Dendritic cell treated with granulocyte-macrophage colony-stimulating factor and Interleukin-4, amounts not matched to agents 40 ng/mL and 50 ng/mL, for 4 days (primary cell): Measurements from ENCODE around the gene KCNMB3.
"Not testable (repeated sequence)": the region's sequence is repeated elsewhere in the genome, so short reads cannot be mapped to it uniquely, and the experiment has no call there.

ENCODE experiments used
- H3K27ac Mint-ChIP-seq: one replicate; pipeline ENCODE4 v1.8.0; 2022; ENCODE audit warnings: mild to moderate bottlenecking, mixed read lengths
- H3K27me3 Mint-ChIP-seq: one replicate; pipeline ENCODE4 v1.8.0; 2022; ENCODE audit warnings: mild to moderate bottlenecking, mixed read lengths
- H3K36me3 Mint-ChIP-seq: one replicate; pipeline ENCODE4 v1.8.0; 2022; ENCODE audit warnings: low read depth, mixed read lengths
- H3K4me1 Mint-ChIP-seq: one replicate; pipeline ENCODE4 v1.8.0; 2022; ENCODE audit warnings: low read depth, mixed read lengths
- H3K4me3 Mint-ChIP-seq: one replicate; pipeline ENCODE4 v1.8.0; 2022; ENCODE audit warnings: mild to moderate bottlenecking, moderate library complexity, mixed read lengths
- H3K9me3 Mint-ChIP-seq: one replicate; pipeline ENCODE4 v1.8.0; 2022; ENCODE audit warnings: mixed read lengths
- intact Hi-C: fragments of 100-400 bp; cut with micrococcal nuclease; formaldehyde crosslinking; loops from one replicate; pipeline ENCODE4 v1.15.0; 2022

Gene KCNMB3

DNA sequence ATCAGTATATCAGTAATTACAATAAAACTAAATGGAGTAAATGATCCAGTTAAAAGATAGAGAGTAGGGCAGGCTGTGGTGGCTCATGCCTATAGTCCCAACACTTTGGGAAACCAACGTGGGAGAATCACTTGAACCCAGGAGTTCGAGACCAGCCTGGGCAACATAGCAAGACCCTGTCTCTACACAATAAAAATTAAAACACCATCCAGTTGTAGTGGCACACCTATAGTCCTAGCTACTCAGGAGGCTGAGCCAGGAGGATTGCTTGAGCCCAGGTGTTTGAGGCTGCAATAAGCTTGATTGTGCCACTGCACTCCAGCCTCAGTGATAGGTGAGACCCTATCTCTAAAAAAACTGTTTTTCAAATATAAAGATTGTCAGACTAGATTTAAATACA, 5.9 kb upstream of the KCNMB3 start:
- H3K4me1 Mint-ChIP-seq, result peaks cover 18% of the 10 kb centered on the region
- peaks cover 24% of the 10 kb centered on the region for H3K9me3 Mint-ChIP-seq
- intact Hi-C loops, result no loop called here
- peaks cover 7% of the 10 kb centered on the region for H3K36me3 Mint-ChIP-seq
- no peak overlapping the region for H3K4me3 Mint-ChIP-seq
- peaks cover 5% of the 10 kb centered on the region for H3K27me3 Mint-ChIP-seq
- H3K27ac Mint-ChIP-seq, result no peak overlapping the region

DNA sequence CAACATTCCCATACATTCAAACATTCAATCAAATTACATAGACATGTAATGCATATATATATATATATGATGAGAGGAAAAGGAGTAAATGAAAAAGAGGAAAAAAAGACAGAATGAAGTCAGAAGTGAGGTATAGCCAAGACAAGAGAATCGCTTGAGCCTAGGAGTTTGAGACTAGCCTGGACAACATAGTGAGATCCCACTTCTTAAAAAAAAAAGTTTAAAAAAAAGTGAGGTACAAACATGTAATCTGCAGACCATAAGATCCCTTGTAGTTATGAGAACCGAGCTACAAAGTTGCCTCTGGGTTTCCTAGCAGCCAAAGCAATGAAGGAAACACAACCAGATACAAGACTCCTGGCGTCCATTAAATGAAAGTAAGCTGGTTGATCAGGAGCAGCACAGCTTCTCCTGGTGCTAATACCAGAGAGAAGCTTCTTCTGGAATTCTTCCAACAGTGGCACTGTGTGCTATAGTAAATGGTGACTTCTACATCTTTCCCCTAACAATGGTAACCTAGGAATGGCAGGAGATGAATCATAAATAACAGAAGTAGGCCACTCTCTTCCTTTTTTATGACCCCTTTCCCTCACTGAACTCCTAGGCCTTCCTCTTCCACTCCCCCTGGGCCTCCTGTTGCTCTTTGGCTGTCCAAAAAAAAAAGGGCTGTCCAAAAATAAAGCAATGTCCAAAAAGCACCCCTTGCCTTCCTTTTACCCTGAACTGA, 3.5 kb downstream of the KCNMB3 start:
- Mint-ChIP-seq H3K4me1 (peaks cover 6% of the 10 kb centered on the region), H3K27ac (no peak overlapping the region), H3K4me3 (no peak overlapping the region), H3K36me3 (peaks cover 9% of the 10 kb centered on the region), H3K9me3 (no peaks in the 10 kb centered on the region), H3K27me3 (no peaks in the 10 kb centered on the region)
- intact Hi-C loops, result no loop called here

DNA sequence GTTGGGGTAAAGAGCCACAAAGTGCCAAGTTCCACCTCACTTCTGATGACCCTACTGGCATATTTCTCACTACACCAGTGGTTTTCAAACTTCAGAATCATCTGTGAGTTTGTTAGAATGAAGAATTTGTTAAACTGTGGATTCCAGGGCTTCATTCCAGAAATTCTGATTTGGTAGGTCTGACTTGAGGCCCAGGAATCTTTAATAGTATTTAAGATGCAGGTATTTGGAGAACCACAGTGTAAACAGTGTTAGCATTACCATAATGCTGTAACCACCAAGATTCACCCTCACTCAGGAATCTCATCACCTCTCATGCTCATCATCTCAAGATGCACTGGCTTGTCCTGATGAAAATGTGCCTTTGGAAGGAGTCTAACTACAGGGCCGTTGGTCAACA, 6.0 kb downstream of the KCNMB3 start:
- Mint-ChIP-seq H3K27me3 (no peaks in the 10 kb centered on the region), H3K36me3 (peaks cover 7% of the 10 kb centered on the region), H3K4me1 (peaks cover 6% of the 10 kb centered on the region), H3K9me3 (no peaks in the 10 kb centered on the region), H3K4me3 (no peak overlapping the region), H3K27ac (no peak overlapping the region)
- intact Hi-C loops, result no loop called here

DNA sequence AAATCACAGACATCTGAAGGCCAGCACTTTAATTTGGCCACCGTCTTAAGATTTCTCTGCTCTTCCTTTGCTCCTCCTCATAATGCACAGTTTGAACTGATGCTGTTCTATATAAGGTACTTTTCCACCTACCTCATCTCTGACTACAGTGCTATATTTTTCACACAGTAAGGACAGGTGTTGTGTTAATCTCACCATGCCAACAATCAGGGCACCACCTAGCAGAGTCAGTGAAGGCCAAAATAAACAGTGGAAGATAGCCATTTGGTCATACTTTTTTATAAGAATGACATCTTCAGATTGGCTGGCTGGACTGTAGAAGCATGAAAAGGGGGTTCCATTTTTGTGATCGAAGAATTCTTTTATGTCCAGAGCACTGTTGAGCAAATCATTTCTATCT, 8.1 kb downstream of the KCNMB3 start:
- H3K4me3 Mint-ChIP-seq, H3K4me1 Mint-ChIP-seq, H3K36me3 Mint-ChIP-seq, H3K27ac Mint-ChIP-seq, H3K9me3 Mint-ChIP-seq, H3K27me3 Mint-ChIP-seq, intact Hi-C loops: not testable (repeated sequence)

DNA sequence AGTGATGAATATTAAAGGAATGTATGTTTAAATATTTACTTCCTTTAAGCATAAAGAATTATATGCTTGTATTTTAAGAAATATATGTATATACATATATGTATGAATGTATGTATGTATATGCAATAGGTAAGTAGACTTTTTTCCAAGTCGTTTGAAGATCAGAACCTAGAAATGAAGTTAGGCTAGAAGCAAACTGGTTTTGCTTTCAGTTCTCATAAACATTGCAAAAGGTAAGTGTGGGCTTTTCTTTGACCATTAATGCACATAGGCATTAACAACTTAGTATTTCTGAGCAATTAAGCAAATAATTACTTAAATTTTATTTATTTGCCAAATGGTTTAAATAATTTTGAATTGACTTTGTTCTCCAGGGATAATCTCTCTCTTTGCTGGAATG, 10.6 kb downstream of the KCNMB3 start:
- H3K4me1 Mint-ChIP-seq, H3K36me3 Mint-ChIP-seq, intact Hi-C loops, H3K4me3 Mint-ChIP-seq, H3K9me3 Mint-ChIP-seq, H3K27me3 Mint-ChIP-seq, H3K27ac Mint-ChIP-seq: not testable (repeated sequence)

DNA sequence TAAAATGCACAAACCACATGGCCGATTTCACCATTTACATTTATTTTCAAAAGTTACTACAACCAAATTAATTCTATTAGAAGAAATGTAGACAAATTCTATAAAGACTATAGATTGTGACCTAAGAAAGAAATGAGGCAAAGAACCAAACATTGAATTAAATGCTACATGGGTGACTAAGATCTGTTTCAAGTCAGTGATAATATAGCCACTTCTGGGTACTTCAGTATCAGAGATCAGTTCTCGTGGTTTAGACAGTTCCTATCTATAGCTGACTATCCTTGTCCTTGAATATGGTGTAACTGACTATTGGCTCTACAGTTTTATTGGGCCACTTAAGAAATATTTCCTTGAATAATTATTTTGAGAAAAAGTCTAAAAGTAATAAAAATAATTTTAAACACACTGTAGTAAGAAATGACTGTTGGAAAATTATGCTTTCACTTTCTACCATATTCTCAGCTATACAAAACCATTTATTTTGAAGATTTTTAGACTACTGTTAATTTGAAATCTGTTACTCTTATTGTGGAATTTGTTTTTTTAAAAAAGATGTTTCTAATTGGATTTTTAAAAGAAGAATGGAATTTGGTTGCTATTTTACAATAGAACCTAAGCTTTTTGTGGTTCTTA, 14.1 kb downstream of the KCNMB3 start:
- no peak overlapping the region for H3K4me3 Mint-ChIP-seq
- no peaks in the 10 kb centered on the region for H3K27me3 Mint-ChIP-seq
- no peaks in the 10 kb centered on the region for H3K4me1 Mint-ChIP-seq
- peaks cover 32% of the 10 kb centered on the region for H3K36me3 Mint-ChIP-seq
- H3K9me3 Mint-ChIP-seq, result no peaks in the 10 kb centered on the region
- H3K27ac Mint-ChIP-seq, result no peak overlapping the region
- intact Hi-C loops, result loop anchor here (10.0 kb wide), 1 partner anchor 78 kb away; no protein-coding TSS in a partner anchor

DNA sequence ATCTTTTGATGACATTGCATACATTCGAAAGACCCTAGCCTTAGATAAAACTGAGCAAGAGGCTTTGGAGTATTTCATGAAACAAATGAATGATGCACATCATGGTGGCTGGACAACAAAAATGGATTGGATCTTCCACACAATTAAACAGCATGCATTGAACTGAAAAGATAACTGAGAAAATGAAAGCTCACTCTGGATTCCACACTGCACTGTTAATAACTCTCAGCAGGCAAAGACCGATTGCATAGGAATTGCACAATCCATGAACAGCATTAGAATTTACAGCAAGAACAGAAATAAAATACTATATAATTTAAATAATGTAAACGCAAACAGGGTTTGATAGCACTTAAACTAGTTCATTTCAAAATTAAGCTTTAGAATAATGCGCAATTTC, 16.7 kb downstream of the KCNMB3 start:
- no peak overlapping the region for H3K27ac Mint-ChIP-seq
- H3K9me3 Mint-ChIP-seq, result no peaks in the 10 kb centered on the region
- H3K27me3 Mint-ChIP-seq, result no peaks in the 10 kb centered on the region
- peaks cover 54% of the 10 kb centered on the region for H3K36me3 Mint-ChIP-seq
- H3K4me3 Mint-ChIP-seq, result no peak overlapping the region
- intact Hi-C loops, result loop anchor here (10.0 kb wide), 1 partner anchor 81 kb away; no protein-coding TSS in a partner anchor
- H3K4me1 Mint-ChIP-seq, result no peaks in the 10 kb centered on the region

DNA sequence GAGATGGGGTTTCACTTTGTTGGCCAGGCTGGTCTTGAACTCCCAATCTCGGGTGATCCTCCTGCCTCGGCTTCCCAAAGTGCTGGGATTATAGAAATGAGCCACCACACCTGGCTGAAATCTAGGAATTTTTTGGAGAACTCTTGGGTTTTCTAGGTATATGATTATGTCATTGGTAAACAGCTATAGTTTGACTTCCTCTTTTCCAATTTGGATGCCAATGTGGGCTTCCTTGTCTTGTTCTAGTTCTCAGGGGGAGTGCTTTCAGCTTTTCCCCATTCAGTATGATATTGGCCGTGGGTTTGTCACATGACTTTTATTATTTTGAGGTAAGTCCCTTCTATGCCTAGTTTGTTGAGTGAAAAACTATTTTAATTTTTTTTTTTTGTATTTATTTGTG, 17.9 kb downstream of the KCNMB3 start:
- H3K4me1 Mint-ChIP-seq, result no peaks in the 10 kb centered on the region
- no peak overlapping the region for H3K27ac Mint-ChIP-seq
- no peaks in the 10 kb centered on the region for H3K27me3 Mint-ChIP-seq
- H3K9me3 Mint-ChIP-seq, result no peaks in the 10 kb centered on the region
- intact Hi-C loops, result loop anchor here (10.0 kb wide), 1 partner anchor 82 kb away; no protein-coding TSS in a partner anchor
- no peak overlapping the region for H3K4me3 Mint-ChIP-seq
- H3K36me3 Mint-ChIP-seq, result peaks cover 54% of the 10 kb centered on the region

DNA sequence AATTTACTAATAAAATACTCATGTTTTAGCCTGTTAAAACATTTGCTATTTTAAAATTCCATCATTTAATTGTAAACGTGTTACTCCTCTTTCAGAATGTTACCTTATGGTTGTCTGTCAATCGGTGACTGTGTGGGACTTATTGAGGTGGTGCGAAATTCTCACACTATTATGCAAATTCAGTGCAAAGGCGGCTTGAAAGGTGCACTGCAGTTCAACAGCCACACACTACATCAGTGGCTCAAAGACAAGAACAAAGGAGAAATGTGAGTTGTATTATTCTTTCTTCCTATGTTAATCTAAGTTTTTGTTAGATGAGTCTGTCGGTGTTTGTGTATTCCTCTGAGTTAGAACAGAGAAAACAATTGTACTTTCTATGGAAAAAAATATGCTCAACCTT, 21.7 kb downstream of the KCNMB3 start:
- intact Hi-C loops, result no loop called here
- Mint-ChIP-seq H3K27ac (no peak overlapping the region), H3K4me1 (no peaks in the 10 kb centered on the region), H3K36me3 (peaks cover 60% of the 10 kb centered on the region), H3K4me3 (no peak overlapping the region), H3K27me3 (no peaks in the 10 kb centered on the region), H3K9me3 (no peaks in the 10 kb centered on the region)

DNA sequence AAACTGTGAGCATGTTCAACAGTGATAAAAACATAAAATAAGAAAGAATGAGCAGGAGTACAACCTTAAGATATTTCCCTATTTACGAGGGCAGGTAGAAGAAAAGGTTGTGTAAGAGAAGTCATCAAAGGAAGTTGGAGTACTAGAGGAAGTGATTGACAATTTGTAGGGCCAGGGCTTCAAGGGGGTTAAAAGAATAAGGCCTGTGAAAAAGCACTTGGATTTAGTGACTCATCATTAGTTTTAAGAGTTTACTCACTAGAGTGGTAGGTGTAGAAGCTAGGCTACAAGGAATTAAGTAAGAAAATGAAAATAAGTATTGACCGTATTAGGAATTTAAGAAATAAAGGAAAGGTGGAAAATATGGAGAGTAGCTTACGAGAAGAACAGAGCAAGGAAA, 23.6 kb downstream of the KCNMB3 start:
- Mint-ChIP-seq H3K36me3 (peaks cover 62% of the 10 kb centered on the region), H3K27me3 (no peaks in the 10 kb centered on the region), H3K9me3 (no peaks in the 10 kb centered on the region), H3K27ac (no peak overlapping the region), H3K4me1 (no peaks in the 10 kb centered on the region), H3K4me3 (no peak overlapping the region)
- intact Hi-C loops, result no loop called here

DNA sequence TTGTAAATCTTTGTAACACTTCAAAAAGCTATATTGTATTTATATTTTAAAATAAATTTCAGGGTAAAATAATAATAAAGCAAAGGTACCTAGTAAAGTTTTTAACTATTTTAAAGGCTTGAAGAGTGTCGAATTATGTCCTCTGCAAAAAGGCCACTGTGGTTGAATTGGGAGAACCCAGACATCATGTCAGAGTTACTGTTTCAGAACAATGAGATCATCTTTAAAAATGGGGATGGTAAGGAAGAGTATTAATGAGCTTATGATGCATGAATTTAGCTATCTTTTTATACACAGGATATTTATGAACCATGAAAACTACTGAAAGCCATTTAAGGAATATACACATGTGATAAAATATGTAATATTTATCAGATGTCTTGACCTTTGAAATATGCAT, 26.3 kb downstream of the KCNMB3 start:
- Mint-ChIP-seq H3K9me3 (no peaks in the 10 kb centered on the region), H3K36me3 (peaks cover 53% of the 10 kb centered on the region), H3K4me1 (no peaks in the 10 kb centered on the region), H3K27me3 (no peaks in the 10 kb centered on the region), H3K27ac (no peak overlapping the region), H3K4me3 (no peak overlapping the region)
- intact Hi-C loops, result no loop called here

DNA sequence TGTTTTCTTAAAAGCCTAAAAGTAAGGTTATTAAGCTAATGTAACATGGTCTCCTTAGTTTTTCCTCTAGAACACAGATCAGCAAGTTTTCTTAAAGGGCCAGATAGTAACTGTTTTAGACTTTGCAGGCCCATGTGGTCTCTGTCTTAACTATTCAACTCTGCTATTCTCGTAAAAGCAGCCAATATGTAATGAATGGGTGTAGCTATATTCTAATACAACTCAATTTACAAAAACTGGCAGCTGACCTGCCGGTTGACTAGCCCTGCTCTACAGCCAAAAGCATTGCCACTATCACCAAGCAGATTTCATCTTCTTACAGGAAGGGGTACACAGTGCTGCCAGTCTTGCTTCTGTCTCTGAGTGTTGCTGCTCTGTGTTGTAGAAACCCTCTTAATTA, 27.4 kb downstream of the KCNMB3 start:
- intact Hi-C loops, result no loop called here
- Mint-ChIP-seq H3K9me3 (no peaks in the 10 kb centered on the region), H3K27ac (no peak overlapping the region), H3K27me3 (no peaks in the 10 kb centered on the region), H3K4me3 (no peak overlapping the region), H3K36me3 (peaks cover 62% of the 10 kb centered on the region), H3K4me1 (no peaks in the 10 kb centered on the region)

DNA sequence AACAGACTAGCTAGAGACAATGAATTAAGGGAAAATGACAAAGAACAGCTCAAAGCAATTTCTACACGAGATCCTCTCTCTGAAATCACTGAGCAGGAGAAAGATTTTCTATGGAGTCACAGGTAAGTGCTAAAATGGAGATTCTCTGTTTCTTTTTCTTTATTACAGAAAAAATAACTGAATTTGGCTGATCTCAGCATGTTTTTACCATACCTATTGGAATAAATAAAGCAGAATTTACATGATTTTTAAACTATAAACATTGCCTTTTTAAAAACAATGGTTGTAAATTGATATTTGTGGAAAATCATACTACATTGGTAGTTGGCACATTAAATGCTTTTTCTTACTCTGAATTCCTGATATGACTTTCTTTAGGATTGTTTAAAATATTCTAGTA, 32.7 kb downstream of the KCNMB3 start:
- peaks cover 41% of the 10 kb centered on the region for H3K36me3 Mint-ChIP-seq
- H3K27me3 Mint-ChIP-seq, H3K9me3 Mint-ChIP-seq, H3K4me3 Mint-ChIP-seq, intact Hi-C loops, H3K27ac Mint-ChIP-seq, H3K4me1 Mint-ChIP-seq: not testable (repeated sequence)

DNA sequence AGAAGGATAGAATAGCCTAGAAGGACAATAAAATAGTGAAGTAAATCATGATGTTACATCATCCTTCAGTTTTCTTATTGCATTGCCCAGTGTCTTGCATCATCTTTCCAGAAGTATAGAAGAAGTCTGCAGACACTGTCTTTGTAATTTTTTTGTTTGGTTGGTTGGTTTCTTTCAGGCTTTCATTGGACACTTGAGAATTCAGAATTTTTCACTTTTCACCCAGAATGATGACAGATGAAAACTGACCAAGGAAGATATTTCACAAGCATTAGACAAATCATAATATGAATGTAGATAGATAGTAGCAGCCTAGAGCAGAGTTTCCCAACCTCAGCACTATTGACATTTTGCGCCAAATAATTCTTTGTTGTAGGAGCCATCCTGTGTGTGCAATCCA, 35.4 kb downstream of the KCNMB3 start:
- intact Hi-C loops, H3K27ac Mint-ChIP-seq, H3K27me3 Mint-ChIP-seq, H3K4me1 Mint-ChIP-seq, H3K4me3 Mint-ChIP-seq, H3K9me3 Mint-ChIP-seq: not testable (repeated sequence)
- peaks cover 19% of the 10 kb centered on the region for H3K36me3 Mint-ChIP-seq

DNA sequence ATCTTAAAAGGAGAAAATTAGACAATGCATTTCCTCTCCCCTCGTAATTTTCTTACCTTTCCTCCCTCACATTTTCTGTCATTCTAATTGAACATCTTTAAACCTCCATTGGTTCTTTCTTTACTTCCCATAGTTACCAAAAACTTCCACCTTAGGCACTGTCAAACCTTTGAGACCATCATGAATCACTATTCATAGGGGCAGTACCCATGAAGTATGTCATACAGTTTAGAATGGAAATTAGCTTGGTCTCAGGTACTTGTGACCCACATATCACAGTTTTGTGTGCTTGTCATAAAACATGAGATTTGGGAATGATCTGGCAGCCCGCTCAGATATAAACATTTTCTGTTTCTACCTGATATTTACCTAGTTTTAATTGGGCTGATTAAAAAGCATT, 50.1 kb downstream of the KCNMB3 start:
- H3K36me3 Mint-ChIP-seq, result peaks cover 44% of the 10 kb centered on the region

More for the DNA sequence above, 50.1 kb downstream of the KCNMB3 start:
- no peaks in the 10 kb centered on the region for H3K4me1 Mint-ChIP-seq
- no peaks in the 10 kb centered on the region for H3K27me3 Mint-ChIP-seq
- H3K27ac Mint-ChIP-seq, result no peak overlapping the region
- intact Hi-C loops, result no loop called here
- no peak overlapping the region for H3K4me3 Mint-ChIP-seq
- H3K9me3 Mint-ChIP-seq, result no peaks in the 10 kb centered on the region
